Upper lobe of right lung (tissue), 1 donor: Measurements from ENCODE around the gene NAALADL2. TPM values are rescaled to one million over a fixed set of nuclear protein-coding genes. Genes with fewer than 3 reads are reported as not detected.
"Not testable (repeated sequence)": the region's sequence is repeated elsewhere in the genome, so short reads cannot be mapped to it uniquely, and the experiment has no call there.

Experiments
- ATAC-seq: fragments of 200-7000 bp; cut with Tn5 transposase; one replicate; pipeline ENCODE4 v1.9.1; 2020; ENCODE audit warnings: mild to moderate bottlenecking, moderate library complexity
- DNase-seq: peaks from one replicate; pipeline ENCODE4 v3.0.0-alpha.2; 2020
- H3K27ac ChIP-seq: fragments of 200-600 bp; one replicate; pipeline ENCODE4 v1.8.0; 2022
- H3K27me3 ChIP-seq: fragments of 200-600 bp; one replicate; pipeline ENCODE4 v1.8.0; 2022; ENCODE audit warnings: mild to moderate bottlenecking
- H3K36me3 ChIP-seq: fragments of 200-600 bp; one replicate; pipeline ENCODE4 v1.8.0; 2022
- H3K4me1 ChIP-seq: fragments of 200-600 bp; one replicate; pipeline ENCODE4 v1.8.0; 2022
- H3K4me3 ChIP-seq: fragments of 200-600 bp; one replicate; pipeline ENCODE4 v1.8.0; 2022; ENCODE audit warnings: mild to moderate bottlenecking
- H3K9me3 ChIP-seq: fragments of 200-600 bp; one replicate; pipeline ENCODE4 v1.8.0; 2022
- intact Hi-C: fragments of 100-400 bp; cut with DNase I; formaldehyde crosslinking; loops from one replicate; pipeline ENCODE4 v1.11.0; 2022
- total RNA-seq: library from RNA; stranded (reverse); fragmentation: NEBNext Ultra II Directional; extraction: Animal tissue kit (Norgen Biotek cat#: 25700); gene quantifications from one replicate; pipeline ENCODE4 v1.2.1, GENCODE V29; 2021
- TF ChIP-seq, protein P1 (sequence below): fragments of 200-600 bp; IDR thresholded peaks from one replicate; pipeline ENCODE4 v1.8.0; 2022; ENCODE audit warnings: antibody characterized with exemption
- donor health status: DM: no; HTN: yes; CAD: no; lungs with severe emphysema.

NAALADL2 gene
- total RNA-seq, 1 donor from 2014 or later: 8.5 TPM

- TF ChIP-seq, protein P1, sequence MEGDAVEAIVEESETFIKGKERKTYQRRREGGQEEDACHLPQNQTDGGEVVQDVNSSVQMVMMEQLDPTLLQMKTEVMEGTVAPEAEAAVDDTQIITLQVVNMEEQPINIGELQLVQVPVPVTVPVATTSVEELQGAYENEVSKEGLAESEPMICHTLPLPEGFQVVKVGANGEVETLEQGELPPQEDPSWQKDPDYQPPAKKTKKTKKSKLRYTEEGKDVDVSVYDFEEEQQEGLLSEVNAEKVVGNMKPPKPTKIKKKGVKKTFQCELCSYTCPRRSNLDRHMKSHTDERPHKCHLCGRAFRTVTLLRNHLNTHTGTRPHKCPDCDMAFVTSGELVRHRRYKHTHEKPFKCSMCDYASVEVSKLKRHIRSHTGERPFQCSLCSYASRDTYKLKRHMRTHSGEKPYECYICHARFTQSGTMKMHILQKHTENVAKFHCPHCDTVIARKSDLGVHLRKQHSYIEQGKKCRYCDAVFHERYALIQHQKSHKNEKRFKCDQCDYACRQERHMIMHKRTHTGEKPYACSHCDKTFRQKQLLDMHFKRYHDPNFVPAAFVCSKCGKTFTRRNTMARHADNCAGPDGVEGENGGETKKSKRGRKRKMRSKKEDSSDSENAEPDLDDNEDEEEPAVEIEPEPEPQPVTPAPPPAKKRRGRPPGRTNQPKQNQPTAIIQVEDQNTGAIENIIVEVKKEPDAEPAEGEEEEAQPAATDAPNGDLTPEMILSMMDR: no peak
- intact Hi-C loops: no loop called here
- no peak overlapping the region for H3K4me3 ChIP-seq
- ATAC-seq (no peak), DNase-seq (no peak)
- H3K27ac ChIP-seq: no peak overlapping the region
- H3K36me3 ChIP-seq: no peaks in the 10 kb centered on the region
- H3K27me3 ChIP-seq: no peaks in the 10 kb centered on the region
- H3K9me3 ChIP-seq: no peaks in the 10 kb centered on the region
- no peaks in the 10 kb centered on the region for H3K4me1 ChIP-seq
Measured at GRCh38 chr3:175605851-175606250, 746.7 kb downstream of the NAALADL2 start.

- H3K9me3 ChIP-seq: no peaks in the 10 kb centered on the region
- no peaks in the 10 kb centered on the region for H3K4me1 ChIP-seq
- no peak overlapping the region for H3K27ac ChIP-seq
- DNase-seq: no peak
- intact Hi-C loops: no loop called here
- TF ChIP-seq, protein P1: no peak
- no peak overlapping the region for H3K4me3 ChIP-seq
- no peaks in the 10 kb centered on the region for H3K36me3 ChIP-seq
- H3K27me3 ChIP-seq: no peaks in the 10 kb centered on the region
- ATAC-seq: no peak
Measured at GRCh38 chr3:175606650-175607318, 747.6 kb downstream of the NAALADL2 start.

DNA sequence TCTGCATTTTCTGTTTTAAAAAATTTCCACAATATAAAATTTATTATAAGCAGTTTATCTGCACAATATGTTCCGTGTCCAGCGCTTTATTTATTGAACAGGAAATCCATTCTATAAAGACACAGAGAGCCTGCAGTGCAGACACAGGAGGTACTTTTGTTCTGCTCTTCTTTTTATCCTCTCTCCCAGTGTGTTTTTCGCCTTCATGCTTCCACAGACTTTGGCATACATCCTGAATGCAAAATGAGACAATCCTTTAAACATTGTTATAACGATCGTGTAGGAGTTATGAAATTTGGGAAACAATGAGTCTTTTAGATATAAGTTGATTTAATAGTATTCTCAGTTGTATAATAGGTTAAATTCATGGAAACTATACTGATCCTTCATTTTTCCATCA, 749.2 kb downstream of the NAALADL2 start:
- Histone ChIP-seq H3K27ac (no peak overlapping the region), H3K36me3 (no peaks in the 10 kb centered on the region), H3K9me3 (no peaks in the 10 kb centered on the region), H3K4me3 (no peak overlapping the region), H3K27me3 (no peaks in the 10 kb centered on the region), H3K4me1 (no peaks in the 10 kb centered on the region)
- TF ChIP-seq, protein P1: no peak
- no peak for ATAC-seq
- intact Hi-C loops: no loop called here
- DNase-seq: no peak

DNA sequence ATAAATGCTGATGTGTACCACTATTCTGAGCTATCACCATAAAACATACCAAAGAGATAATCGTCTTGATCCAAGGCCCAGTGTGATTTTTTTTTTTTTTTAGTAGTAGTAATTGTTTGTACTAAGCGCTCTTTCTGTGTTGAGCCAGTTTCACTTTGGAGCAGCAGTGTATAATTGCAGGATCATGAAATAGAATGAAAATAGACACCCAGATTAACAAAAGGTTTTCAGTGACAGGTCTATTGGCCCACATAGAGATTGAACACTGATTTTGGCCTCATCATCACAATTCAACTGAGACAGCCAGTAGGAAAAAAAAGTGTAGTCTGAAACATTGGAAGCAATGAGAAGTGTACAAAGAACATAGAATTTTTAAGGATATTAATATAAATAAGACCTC, 749.8 kb downstream of the NAALADL2 start:
- intact Hi-C loops: no loop called here
- H3K36me3 ChIP-seq: no peaks in the 10 kb centered on the region
- no peaks in the 10 kb centered on the region for H3K4me1 ChIP-seq
- TF ChIP-seq, protein P1: no peak
- DNase-seq: no peak
- H3K9me3 ChIP-seq: no peaks in the 10 kb centered on the region
- H3K4me3 ChIP-seq: no peak overlapping the region
- ATAC-seq: no peak
- H3K27ac ChIP-seq: no peak overlapping the region
- no peaks in the 10 kb centered on the region for H3K27me3 ChIP-seq

DNA sequence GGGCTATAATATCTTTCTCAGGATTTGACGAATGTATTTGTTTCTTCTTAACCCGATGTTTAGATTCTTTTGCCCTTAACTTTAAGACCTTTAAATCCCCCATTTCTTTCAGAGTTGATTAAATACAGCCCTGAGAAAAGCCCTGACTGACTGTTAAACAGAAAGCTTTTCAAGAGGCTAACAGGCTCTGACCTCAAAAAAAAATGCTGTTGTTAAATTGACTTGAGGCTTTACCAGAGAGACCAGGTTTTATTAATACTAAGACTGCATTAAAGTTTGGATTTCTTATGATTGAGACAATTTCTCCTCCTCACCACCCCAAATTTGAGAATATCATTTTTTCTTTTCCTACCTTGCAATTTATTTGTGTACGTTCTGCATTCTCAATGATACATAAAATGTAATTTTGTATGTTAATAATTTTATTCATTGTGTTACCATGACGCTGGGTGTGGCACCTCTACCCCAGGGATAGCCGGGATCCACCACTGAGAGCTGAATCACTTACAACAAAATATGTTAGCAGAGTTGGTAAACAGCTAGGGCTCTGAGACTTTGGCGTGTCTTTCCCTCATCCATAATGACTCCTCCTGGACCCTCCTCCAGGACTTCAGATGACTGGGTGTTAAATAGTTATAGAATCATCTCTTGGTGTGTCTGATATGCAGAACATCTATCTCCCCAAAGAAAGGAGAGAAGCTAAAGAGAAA, 753.5 kb downstream of the NAALADL2 start:
- DNase-seq: no peak

GRCh38 chr3:175614107-175614506, 755.0 kb downstream of the NAALADL2 start:
- H3K36me3 ChIP-seq, intact Hi-C loops, ATAC-seq, H3K4me1 ChIP-seq, H3K27me3 ChIP-seq, H3K27ac ChIP-seq, H3K4me3 ChIP-seq, H3K9me3 ChIP-seq: not testable (repeated sequence)
- peak; percentile 39 for DNase-seq

More for the DNA sequence above, 753.5 kb downstream of the NAALADL2 start:
- Histone ChIP-seq H3K27me3 (no peaks in the 10 kb centered on the region), H3K4me3 (no peak overlapping the region), H3K9me3 (no peaks in the 10 kb centered on the region), H3K4me1 (no peaks in the 10 kb centered on the region), H3K27ac (no peak overlapping the region), H3K36me3 (no peaks in the 10 kb centered on the region)
- intact Hi-C loops: no loop called here
- no peak for ATAC-seq
- TF ChIP-seq, protein P1: no peak
